Left ventricle myocardium superior (tissue), 1 donor: ENCODE measurements around the gene HNRNPH1. TPM values are rescaled to one million over a fixed set of nuclear protein-coding genes. Genes with fewer than 3 reads are reported as not detected.

Experiments used
- total RNA-seq: library from RNA; stranded (reverse); fragmentation: NEBNext Ultra II Directional; extraction: Animal tissue kit (Norgen Biotek cat#: 25700); gene quantifications from one replicate; pipeline ENCODE4 v1.2.1, GENCODE V29; 2021
- donor health status: DM: no; HTN: yes; CAD: no; lungs with severe emphysema.

HNRNPH1 gene
- total RNA-seq, 1 donor from 2014 or later: 230 TPM

Other genes starting within 250 kb of the HNRNPH1 start
- 24.5 TPM for gene RUFY1, start 73.1 kb downstream of the HNRNPH1 start, total RNA-seq
- not detected for gene CBY3, start 57.4 kb upstream of the HNRNPH1 start, total RNA-seq
- gene CANX, start 75.3 kb upstream of the HNRNPH1 start, total RNA-seq: 465 TPM
- gene MAML1, start 109.2 kb upstream of the HNRNPH1 start, total RNA-seq: 13.5 TPM
- 7.1 TPM for gene LTC4S, start 170.3 kb upstream of the HNRNPH1 start, total RNA-seq
- 110 TPM for gene MGAT4B, start 183.2 kb upstream of the HNRNPH1 start, total RNA-seq
- 434 TPM for gene SQSTM1, start 197.2 kb upstream of the HNRNPH1 start, total RNA-seq
- 14.8 TPM for gene MRNIP, start 235.1 kb upstream of the HNRNPH1 start, total RNA-seq